ENCODE measurements around the gene PLCE1.

The PLCE1 gene

DNA sequence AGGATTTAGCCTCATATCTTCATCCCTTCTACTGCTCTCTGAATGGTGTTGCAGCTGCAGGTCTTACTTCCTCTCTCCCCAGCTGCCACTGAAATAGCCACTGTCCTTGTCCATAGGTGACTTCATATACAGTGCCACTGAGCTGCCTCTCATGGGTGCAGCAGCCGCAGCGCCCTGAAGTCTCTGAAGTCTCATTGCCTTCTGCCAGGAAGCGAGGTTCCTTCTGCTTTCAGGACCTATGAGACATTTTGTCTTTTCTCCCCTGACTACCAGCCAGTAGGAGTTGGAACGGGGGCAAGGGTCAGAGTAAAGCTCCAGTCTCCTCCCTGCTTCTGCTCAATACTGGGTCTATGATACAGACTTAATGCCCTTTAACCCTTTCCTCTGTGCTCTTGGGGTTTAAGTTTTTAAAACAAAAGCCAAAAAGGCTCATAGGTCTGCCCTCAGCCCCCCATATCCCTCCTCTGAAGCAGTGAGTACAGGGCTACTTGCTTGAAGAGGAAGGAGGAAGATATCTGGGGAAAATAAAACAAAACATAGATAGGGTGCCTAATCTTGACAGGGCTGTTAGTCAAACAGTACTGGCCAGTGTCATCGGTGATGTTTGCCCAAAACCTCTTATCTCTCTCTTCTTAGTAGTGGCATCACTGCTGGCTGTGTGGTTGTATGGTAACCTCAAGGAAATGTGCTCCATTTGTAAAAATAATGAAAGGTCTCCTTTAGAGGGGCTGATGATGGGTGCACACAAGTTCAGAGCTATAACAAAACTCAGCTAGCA lies 7.1 kb downstream of the PLCE1 start:
- Mint-ChIP-seq H3K36me3 (ENCODE audit: low read depth) (no peaks in the 10 kb centered on the region), H3K4me3 (no peak overlapping the region), H3K9me3 (no peaks in the 10 kb centered on the region), H3K4me1 (ENCODE audit: low read depth) (no peaks in the 10 kb centered on the region), H3K27me3 (ENCODE audit: low read depth) (peaks cover 26% of the 10 kb centered on the region), H3K27ac (no peak overlapping the region)
- no peak for DNase-seq (ENCODE audit: low spot score)

DNA sequence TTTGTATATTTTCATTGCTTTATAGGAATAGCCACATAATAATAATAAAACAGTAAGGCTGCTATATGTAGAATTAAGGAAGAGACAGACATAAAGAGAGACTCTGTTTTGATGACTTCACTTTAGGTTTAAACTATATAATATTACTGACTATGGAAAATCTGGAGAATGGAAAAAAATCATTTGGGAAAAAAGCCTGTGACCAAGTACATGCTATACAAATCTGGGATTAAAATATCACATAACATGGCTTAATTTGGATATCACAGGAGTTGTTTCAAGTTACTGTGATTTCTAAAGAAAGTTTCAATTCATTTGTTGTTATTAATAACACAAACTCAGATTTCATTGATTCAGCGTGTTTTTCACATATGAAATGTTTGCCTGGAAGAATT lies 7.7 kb downstream of the PLCE1 start:
- Mint-ChIP-seq H3K27ac (no peak overlapping the region), H3K9me3 (no peaks in the 10 kb centered on the region), H3K36me3 (ENCODE audit: low read depth) (no peaks in the 10 kb centered on the region), H3K4me1 (ENCODE audit: low read depth) (no peaks in the 10 kb centered on the region), H3K27me3 (ENCODE audit: low read depth) (peaks cover 20% of the 10 kb centered on the region), H3K4me3 (no peak overlapping the region)
- DNase-seq (ENCODE audit: low spot score) = no peak

DNA sequence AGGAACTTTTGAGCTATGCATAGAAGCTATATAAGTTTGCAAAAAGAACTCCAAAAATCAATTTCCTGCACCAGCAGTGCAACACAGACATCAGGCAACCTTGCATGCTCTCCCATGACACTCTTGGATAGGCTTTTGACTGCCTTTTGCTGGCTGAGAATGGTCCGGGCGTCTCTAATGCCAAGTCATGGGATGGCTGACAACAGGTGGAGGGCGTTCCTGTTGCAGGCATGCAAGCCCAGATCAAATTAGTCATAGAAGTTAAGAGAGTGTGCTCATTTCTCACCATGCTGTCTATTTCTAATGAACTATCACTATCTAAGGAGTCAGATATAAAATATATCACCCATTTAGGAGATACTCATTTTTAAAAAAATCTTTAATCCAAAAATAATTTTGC lies 8.4 kb downstream of the PLCE1 start:
- Mint-ChIP-seq H3K36me3 (ENCODE audit: low read depth) (no peaks in the 10 kb centered on the region), H3K4me3 (no peak overlapping the region), H3K27ac (no peak overlapping the region), H3K9me3 (no peaks in the 10 kb centered on the region), H3K27me3 (ENCODE audit: low read depth) (peaks cover 24% of the 10 kb centered on the region), H3K4me1 (ENCODE audit: low read depth) (no peaks in the 10 kb centered on the region)
- no peak for DNase-seq (ENCODE audit: low spot score)

- H3K9me3 Mint-ChIP-seq = no peaks in the 10 kb centered on the region
- H3K27me3 Mint-ChIP-seq (ENCODE audit: low read depth) = peaks cover 19% of the 10 kb centered on the region
- no peaks in the 10 kb centered on the region for H3K4me1 Mint-ChIP-seq (ENCODE audit: low read depth)
- DNase-seq (ENCODE audit: low spot score) = no peak
- H3K4me3 Mint-ChIP-seq = no peak overlapping the region
- H3K27ac Mint-ChIP-seq = no peak overlapping the region
- no peaks in the 10 kb centered on the region for H3K36me3 Mint-ChIP-seq (ENCODE audit: low read depth)
Measured at GRCh38 chr10:94003488-94003887, 9.8 kb downstream of the PLCE1 start.

DNA sequence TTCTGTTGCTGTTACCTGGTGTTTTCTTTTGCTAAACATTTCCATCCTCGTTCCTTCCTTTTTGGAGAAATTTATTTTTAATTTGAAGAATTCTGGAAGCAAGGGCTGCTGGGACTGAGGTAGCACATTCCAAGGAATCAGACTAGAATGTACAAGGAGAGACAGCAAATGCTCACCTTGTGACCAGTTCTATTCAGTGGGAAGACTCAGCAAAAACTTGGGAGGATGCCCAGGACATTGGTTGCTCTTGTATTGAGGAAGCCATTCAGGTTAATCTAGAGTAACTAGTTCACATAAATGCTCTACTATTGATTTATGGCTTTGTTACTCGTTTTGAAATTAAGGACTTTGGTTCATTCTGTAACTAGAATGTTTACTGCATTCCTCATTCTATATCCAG lies 11.3 kb downstream of the PLCE1 start:
- Mint-ChIP-seq H3K4me3 (no peak overlapping the region), H3K4me1 (ENCODE audit: low read depth) (no peaks in the 10 kb centered on the region), H3K9me3 (no peaks in the 10 kb centered on the region), H3K36me3 (ENCODE audit: low read depth) (no peaks in the 10 kb centered on the region), H3K27me3 (ENCODE audit: low read depth) (peaks cover 15% of the 10 kb centered on the region), H3K27ac (no peak overlapping the region)
- DNase-seq (ENCODE audit: low spot score) = no peak

DNA sequence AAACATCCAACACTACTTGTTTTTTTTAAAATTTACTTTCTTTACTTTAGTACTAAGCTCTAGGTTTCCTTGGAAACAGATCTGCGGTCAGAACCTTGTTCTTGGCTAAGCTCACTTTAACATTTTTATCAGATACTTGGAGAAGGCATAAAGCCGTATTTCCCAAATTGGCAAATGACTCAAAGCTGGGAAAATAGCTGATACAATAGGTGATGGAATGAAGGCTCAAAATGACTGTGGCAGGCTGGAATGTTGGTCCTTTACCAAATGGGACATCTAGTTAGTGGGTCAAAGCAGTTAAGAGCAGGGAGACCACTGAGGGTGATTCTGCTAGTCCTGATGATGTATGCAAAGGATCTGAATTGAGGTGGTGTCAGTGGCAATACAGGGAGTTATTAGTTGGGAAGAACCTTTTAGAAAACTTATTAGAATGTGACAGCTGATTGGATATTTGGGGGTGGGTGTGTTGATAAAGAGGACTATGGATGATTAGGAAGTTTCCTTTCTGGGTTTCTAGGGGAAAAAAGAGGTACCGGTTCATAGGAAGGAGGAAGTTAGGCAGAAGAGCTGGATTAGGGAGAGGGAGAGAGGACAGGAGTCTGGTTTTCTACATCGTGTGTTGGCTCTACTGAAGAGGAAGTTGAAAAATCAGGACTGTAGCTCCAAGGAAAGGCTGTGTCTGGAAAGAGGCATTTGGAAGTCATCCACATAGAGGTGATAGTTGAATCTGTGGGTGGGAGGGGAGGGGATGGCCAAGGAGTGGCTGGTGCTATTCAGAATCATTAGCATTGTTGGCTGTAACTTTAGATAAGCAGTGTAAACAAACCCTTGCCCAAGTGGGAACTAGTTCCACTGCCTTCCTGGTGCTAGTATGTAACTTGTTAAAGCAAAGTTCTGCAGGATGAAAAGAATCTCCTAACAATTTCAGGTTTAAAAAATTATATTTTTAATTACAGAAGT lies 13.1 kb downstream of the PLCE1 start:
- Mint-ChIP-seq H3K4me3 (no peak overlapping the region), H3K27ac (no peak overlapping the region), H3K27me3 (ENCODE audit: low read depth) (peaks cover 13% of the 10 kb centered on the region), H3K9me3 (no peaks in the 10 kb centered on the region), H3K4me1 (ENCODE audit: low read depth) (no peaks in the 10 kb centered on the region), H3K36me3 (ENCODE audit: low read depth) (no peaks in the 10 kb centered on the region)
- DNase-seq (ENCODE audit: low spot score) = no peak

DNA sequence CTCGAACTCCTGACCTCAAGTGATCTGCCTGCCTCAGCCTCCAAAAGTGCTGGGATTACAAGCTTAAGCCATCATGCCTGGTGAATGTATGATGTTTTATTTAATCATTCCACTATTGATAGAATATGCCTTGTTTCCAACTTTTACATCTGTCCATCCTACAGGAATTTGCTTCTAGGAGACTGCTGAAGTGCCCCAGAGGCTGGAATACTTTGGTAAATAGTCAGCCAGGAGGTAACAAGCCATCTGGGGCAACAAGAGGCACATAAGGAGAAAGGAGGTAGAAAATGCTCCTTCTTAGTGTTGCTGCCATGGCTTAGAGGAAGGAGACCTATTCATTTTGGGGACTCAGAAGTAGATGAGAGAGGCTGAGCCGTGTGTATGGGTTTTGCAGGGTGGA lies 14.8 kb downstream of the PLCE1 start:
- no peak for DNase-seq (ENCODE audit: low spot score)
- Mint-ChIP-seq H3K9me3 (no peaks in the 10 kb centered on the region), H3K27ac (no peak overlapping the region), H3K4me1 (ENCODE audit: low read depth) (no peaks in the 10 kb centered on the region), H3K4me3 (no peak overlapping the region), H3K36me3 (ENCODE audit: low read depth) (no peaks in the 10 kb centered on the region), H3K27me3 (ENCODE audit: low read depth) (peaks cover 13% of the 10 kb centered on the region)

- H3K27me3 Mint-ChIP-seq (ENCODE audit: low read depth) = peaks cover 10% of the 10 kb centered on the region
- no peaks in the 10 kb centered on the region for H3K36me3 Mint-ChIP-seq (ENCODE audit: low read depth)
Measured at GRCh38 chr10:94010116-94010515, 16.4 kb downstream of the PLCE1 start.

GRCh38 chr10:94010886-94011285 lies 17.2 kb downstream of the PLCE1 start:
- H3K4me3 Mint-ChIP-seq = no peak overlapping the region
- H3K36me3 Mint-ChIP-seq (ENCODE audit: low read depth) = no peaks in the 10 kb centered on the region
- no peaks in the 10 kb centered on the region for H3K9me3 Mint-ChIP-seq
- no peaks in the 10 kb centered on the region for H3K4me1 Mint-ChIP-seq (ENCODE audit: low read depth)
- DNase-seq (ENCODE audit: low spot score) = no peak
- peaks cover 5% of the 10 kb centered on the region for H3K27me3 Mint-ChIP-seq (ENCODE audit: low read depth)
- no peak overlapping the region for H3K27ac Mint-ChIP-seq

More at GRCh38 chr10:94010116-94010515, 16.4 kb downstream of the PLCE1 start:
- H3K9me3 Mint-ChIP-seq = no peaks in the 10 kb centered on the region
- H3K27ac Mint-ChIP-seq = no peak overlapping the region
- no peak overlapping the region for H3K4me3 Mint-ChIP-seq
- no peaks in the 10 kb centered on the region for H3K4me1 Mint-ChIP-seq (ENCODE audit: low read depth)
- DNase-seq (ENCODE audit: low spot score) = no peak

GRCh38 chr10:94011296-94011695 lies 17.6 kb downstream of the PLCE1 start:
- no peak for DNase-seq (ENCODE audit: low spot score)
- peaks cover 5% of the 10 kb centered on the region for H3K27me3 Mint-ChIP-seq (ENCODE audit: low read depth)
- H3K4me1 Mint-ChIP-seq (ENCODE audit: low read depth) = no peaks in the 10 kb centered on the region
- H3K27ac Mint-ChIP-seq = no peak overlapping the region
- no peaks in the 10 kb centered on the region for H3K9me3 Mint-ChIP-seq
- H3K4me3 Mint-ChIP-seq = no peak overlapping the region
- no peaks in the 10 kb centered on the region for H3K36me3 Mint-ChIP-seq (ENCODE audit: low read depth)

- Mint-ChIP-seq H3K27ac (no peak overlapping the region), H3K4me1 (ENCODE audit: low read depth) (no peaks in the 10 kb centered on the region), H3K4me3 (no peak overlapping the region), H3K9me3 (no peaks in the 10 kb centered on the region), H3K36me3 (ENCODE audit: low read depth) (no peaks in the 10 kb centered on the region), H3K27me3 (ENCODE audit: low read depth) (peaks cover 2% of the 10 kb centered on the region)
- no peak for DNase-seq (ENCODE audit: low spot score)
Measured at GRCh38 chr10:94012834-94013233, 19.1 kb downstream of the PLCE1 start.

DNA sequence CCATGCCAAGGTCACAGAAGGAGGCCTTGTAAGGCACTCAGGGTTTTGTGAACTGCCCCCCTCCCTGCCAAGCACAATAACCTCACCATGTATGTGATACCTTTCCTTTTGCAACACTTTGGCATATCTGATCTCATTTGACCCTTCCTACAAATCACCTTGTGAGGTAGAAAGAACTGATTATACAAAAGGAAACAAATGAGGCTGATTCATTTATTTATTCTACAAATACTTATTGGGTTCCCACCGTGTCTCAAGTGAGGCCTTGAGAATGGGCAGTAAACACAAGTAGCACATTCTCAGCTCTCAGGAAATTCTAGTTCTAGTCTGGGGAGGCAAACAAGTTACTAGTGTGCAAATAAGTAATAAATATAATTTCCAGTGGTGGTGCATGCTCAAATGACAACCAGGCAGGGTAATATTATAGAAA lies 19.6 kb downstream of the PLCE1 start:
- no peaks in the 10 kb centered on the region for H3K4me1 Mint-ChIP-seq (ENCODE audit: low read depth)
- no peaks in the 10 kb centered on the region for H3K36me3 Mint-ChIP-seq (ENCODE audit: low read depth)
- DNase-seq (ENCODE audit: low spot score) = no peak
- no peak overlapping the region for H3K27ac Mint-ChIP-seq
- H3K4me3 Mint-ChIP-seq = no peak overlapping the region
- peaks cover 2% of the 10 kb centered on the region for H3K27me3 Mint-ChIP-seq (ENCODE audit: low read depth)
- H3K9me3 Mint-ChIP-seq = no peaks in the 10 kb centered on the region

- Mint-ChIP-seq H3K27me3 (ENCODE audit: low read depth) (peaks cover 4% of the 10 kb centered on the region), H3K4me3 (no peak overlapping the region), H3K9me3 (no peaks in the 10 kb centered on the region), H3K4me1 (ENCODE audit: low read depth) (no peaks in the 10 kb centered on the region), H3K36me3 (ENCODE audit: low read depth) (no peaks in the 10 kb centered on the region), H3K27ac (no peak overlapping the region)
- no peak for DNase-seq (ENCODE audit: low spot score)
Measured at GRCh38 chr10:94014304-94014703, 20.6 kb downstream of the PLCE1 start.

Measured in T-helper 2 cell treated with Interferon-gamma antibody and Interleukin-4, amounts not matched to agents 5 μg/mL and 100 μg/mL, for 36 hours (primary cell).